T-helper 2 cell (primary cell): ENCODE measurements around the gene SLC29A1.
A peak's percentile ranks its signal among the peaks of the same experiment; 100 is the strongest.

ENCODE experiments used
- DNase-seq, 5 experiments: peaks; one replicate each; pipeline versions ENCODE4 v3.0.0 to v3.0.0-alpha.2; 2012 to 2022

SLC29A1 gene

DNA sequence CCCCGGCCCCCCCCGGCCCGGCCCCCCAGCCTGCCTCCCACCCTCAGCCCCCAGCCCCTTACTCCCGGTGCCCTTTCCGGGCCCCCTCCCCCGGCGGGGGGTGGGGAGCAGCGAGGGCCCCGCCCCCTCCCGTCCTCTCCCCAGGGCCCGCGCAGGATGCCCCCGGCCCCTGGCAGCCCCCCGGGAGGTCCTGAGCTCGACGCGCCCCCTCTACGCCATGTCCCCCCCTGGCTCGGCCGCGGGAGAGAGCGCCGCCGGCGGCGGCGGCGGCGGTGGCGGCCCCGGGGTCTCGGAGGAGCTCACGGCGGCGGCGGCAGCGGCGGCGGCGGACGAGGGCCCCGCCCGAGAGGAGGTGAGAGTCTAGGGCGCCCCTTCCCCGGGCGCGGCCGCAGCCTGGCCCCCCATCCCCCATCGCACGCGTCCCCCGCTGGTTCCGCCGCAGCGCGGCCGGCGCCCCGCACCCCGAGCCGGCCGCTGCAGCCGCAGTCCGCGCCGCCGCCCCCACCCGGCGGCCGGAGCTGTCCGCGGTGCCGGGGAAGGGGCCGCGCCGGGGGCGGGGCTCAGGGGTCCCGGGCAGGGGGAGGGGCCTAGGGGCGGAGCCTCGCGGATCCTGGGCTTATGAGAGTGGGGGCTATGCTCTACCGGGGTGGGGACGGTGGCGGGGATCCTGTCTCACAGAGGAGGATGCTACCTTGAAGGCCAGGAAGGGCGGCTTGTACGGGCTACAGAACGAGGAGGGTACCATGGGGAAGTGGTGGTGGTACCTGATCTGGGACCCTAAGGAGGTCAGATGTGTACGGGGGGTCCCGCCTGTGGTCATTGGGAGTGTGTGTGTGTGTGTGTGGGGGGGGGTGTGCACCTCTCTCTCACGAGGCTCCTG lies 47.4 kb downstream of the SLC29A1 start:
- DNase-seq = no peak

DNA sequence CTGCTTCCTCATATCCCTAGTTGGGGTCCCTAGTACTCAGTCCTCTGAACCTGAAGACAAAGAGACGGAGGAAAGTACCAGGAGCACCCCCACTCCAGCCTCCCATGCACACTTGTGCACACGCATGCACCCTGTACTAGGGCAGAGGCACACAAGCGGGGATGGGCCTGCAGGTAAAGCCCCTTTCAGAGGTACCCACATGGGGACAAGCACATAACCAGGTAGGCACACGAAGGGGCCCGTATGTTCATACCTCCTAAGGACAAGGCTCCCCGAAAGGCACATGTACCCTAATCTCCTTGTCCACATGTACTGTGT lies 48.0 kb downstream of the SLC29A1 start:
- DNase-seq = no peak

DNA sequence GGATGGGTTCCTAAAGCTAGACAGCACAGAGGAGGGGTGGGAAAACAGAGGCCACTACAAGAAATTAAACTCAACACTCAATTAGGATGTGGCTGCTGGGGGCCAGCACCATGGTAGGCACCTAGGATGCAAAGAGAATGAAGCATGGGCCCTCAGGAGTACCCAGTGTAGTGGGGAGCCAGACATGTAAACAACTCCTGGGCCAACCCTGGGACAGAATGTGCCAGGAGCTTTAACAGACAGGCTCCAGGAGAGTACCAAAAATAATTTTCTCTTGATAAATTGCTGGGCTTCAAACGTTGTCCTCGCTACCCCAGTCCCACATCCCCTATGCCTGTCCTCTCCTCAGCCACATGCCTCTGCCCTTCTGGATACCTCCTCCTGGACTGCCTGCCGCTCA lies 48.5 kb downstream of the SLC29A1 start:
- no peak for DNase-seq

DNA sequence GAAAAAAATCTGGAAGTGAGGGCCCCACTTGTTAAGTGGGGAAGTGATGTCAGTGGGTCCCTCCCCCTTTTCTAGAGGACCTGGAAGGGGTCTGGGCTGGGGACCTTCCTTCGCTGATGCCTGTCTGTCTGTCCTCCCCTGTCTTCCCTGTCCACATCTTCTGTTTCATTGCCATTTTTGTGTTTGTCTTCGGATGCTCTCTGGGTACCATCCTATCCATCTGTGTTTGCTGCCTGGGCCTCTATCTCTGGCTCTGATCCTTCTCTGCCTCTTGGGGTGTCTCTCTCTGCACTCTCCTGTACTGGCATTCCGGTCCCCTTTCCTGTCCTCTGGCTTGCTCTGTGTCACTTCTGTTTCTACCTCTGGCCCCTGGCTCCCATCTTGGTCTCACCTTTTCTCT lies 49.1 kb downstream of the SLC29A1 start:
- DNase-seq = no peak

DNA sequence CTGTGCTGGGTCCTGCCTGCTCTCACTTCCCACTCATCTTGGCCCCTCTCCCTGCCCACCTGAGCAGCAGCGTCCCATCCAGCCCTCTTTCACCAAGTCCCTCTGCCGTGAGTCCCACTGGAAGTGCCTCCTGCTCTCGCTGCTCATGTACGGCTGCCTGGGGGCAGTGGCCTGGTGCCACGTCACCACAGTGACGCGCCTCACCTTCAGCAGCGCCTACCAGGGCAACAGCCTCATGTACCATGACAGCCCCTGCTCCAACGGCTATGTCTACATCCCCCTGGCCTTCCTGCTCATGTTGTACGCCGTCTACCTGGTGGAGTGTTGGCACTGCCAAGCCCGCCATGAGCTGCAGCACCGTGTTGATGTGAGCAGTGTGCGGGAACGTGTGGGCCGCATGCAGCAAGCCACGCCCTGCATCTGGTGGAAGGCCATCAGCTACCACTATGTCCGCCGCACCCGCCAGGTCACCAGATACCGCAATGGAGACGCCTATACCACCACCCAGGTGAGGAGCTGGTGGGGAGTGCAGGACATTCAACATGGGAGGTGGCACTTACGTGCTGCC lies 49.7 kb downstream of the SLC29A1 start:
- no peak for DNase-seq

DNA sequence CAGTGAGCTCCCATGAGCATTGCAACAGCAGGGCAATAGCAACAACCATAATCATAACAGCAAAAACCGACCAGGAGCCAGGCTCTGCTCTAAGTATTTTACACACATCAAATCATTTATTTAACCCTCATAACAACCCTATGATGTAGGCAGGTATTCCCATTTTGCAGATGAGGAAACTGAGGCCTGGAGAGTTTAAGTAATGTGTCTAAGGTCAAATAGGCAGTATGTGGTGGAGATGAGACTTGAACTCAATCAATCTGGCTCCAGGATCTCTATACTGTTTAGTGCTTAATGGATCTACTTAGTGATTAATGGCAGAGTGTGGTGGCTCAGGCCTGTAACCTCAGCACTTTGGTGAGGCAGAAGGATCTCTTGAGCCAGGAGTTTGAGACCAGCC lies 50.2 kb downstream of the SLC29A1 start:
- no peak for DNase-seq

DNA sequence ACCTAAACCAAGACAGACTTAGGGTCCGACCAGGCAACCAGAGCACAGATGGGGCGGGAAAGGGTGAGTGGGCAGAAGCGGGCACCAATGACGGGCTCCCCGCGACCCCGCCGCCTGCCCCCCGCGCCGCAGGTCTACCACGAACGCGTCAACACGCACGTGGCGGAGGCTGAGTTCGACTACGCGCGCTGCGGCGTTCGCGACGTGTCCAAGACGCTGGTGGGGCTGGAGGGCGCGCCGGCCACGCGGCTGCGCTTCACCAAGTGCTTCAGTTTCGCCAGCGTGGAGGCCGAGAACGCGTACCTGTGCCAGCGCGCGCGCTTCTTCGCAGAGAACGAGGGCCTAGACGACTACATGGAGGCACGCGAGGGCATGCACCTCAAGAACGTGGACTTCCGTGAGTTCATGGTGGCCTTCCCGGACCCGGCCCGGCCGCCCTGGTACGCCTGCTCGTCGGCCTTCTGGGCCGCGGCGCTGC lies 51.9 kb downstream of the SLC29A1 start:
- DNase-seq = no peak

DNA sequence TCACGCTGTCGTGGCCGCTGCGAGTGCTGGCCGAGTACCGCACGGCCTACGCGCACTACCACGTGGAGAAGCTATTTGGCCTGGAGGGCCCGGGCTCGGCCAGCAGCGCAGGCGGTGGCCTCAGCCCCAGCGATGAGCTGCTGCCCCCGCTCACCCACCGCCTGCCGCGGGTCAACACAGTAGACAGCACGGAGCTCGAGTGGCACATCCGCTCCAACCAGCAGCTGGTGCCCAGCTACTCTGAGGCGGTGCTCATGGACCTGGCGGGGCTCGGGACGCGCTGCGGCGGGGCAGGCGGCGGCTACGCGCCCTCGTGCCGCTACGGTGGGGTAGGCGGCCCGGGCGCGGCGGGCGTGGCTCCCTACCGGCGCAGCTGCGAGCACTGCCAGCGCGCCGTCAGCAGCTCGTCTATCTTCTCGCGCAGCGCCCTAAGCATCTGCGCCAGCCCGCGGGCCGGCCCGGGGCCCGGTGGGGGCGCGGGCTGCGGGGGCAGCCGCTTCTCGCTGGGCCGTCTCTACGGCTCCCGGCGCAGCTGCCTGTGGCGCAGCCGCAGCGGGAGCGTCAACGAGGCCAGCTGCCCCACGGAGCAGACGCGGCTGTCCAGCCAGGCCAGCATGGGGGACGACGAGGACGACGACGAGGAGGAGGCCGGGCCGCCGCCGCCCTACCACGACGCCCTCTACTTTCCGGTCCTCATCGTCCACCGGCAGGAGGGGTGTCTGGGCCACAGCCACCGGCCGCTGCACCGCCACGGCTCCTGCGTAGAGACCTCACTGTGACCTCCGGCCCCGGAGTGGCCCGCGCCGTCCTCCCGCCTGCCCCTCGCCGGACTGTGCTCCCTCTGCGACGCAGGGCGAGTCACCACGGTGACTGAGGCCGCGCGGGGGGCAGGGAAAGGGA lies 52.6 kb downstream of the SLC29A1 start:
- DNase-seq = peak in 1 of 5 experiments; percentile 45

DNA sequence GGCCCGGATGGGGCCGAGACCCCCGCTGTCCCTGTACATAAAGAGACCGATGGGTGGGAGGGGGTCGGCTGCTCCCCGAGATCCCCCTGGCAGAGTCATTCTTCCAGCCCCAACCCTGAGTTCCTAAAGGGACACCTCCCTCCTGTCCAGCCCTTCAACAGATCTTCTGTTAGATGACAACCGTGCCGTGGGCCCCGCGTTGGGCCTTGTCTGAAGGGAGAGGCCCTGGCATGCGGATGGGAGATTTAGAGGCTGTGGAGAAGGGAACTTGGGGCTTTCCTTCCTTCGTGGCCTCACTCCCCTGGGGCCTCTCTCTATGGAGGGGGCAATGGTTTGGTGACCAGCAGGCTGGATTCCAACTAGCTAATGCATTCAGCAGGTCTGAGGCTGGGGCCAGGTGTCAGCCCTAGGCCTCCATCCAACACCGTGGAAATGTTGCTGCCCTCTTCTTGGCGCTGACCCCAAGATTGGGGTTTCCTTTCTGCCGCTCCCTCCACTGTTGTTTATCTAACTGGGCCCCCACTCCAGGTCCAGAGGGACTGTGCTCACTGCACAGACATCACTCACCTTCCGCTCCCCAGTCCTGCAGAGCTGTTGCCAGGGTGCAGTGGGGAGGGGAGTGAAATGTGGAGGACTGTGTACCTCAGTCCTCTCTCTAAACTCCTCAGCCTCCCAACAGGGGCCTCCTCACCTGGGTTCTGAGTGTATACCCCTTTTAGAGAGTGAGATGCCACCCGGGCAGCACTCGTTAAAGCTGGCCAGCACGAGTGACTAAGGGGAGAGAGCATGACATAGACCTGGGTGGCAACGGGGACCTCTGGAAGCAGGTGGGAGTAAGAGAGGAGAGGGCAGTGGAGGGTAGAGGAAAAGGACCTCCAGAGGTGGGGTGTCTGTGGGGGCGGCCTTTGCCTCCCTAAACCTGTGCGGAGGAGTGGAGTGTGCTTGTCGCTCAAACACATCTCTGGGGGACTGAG lies 53.6 kb downstream of the SLC29A1 start:
- no peak for DNase-seq

DNA sequence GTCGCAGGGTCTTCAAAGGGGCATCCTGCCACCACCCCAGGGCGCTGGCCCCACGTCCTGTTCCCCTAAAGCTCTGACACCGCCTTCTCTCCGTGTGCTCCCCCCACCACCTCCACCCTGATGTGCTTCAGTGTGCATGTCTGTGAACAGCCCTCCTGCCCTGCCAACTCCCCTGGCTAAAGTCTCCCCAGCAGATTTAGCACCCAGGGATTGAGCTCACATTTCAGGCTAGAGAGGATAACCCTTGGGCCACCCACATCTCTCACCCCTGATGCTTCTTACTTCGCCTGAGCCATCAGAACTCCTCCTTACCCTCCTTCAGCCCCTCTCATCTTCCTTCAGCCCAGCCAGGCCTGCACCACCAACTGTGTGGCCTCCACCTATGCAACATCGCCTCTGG lies 54.4 kb downstream of the SLC29A1 start:
- DNase-seq = no peak

DNA sequence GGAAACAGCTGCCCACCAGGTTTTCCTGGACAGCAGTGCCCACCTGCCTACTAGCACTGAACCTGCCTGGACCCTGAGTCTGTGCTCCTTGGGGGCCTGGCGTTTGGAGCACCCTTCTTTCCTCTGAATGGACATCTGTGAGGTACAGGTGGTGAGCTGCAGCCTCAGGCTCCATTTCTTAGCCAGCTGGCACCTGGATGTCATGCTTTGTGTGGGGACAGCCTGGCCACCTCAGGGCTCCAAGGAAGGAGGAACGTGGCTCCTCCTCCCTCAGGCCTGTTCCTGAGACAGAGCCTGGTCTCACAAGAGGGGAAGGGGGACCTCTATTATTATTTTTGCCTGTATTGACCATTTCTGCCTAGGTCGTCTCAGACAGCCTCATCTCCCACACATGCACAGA lies 54.9 kb downstream of the SLC29A1 start:
- DNase-seq = no peak

DNA sequence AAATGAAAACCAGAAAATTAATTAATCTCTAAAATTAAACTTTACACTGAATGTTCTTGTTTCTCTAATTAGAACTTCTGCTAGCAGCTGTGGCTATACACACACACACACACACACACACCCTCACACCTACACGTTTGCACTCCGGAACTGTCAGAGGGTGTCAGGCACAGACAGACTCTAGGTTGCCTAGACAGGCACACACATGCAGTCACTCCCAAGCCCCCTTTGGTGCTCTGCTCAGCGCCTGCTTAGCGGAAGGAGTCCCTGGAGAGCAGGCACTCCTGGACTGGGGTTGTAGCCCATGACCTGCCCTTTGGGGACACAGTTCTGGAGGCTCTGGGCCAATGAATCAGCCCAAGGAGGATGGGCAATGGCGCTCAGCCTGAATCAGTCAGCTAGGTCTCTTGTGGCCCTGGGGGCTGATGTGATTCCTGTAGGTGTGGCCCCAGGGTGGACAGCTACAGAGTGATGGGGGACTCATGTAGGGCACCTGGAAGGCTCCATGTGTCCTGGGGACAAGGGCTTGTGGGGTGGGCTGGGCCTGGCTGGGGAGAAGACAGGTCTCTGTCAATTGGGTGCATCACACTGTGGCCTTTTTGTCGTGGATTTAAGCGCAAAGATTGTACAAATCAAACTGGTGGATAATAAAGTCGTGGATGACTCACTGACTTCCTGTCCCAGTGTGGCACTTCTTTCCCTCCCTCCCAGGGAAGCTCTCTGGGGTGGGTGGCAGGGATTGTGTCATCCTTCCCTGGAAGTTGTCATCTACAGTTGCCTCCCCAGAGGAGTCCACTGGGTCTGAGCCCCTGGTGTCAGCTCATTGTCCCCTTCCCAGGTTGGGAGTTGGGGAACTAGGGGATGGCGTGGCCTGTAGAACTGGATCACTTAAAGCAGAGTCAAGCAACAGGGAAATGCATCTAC lies 55.6 kb downstream of the SLC29A1 start:
- no peak for DNase-seq
